HepG2 (cell line): ENCODE results near the gene MTHFD1. TPM values are rescaled to one million over a fixed set of nuclear protein-coding genes. Genes with fewer than 3 reads are reported as not detected.

Experiments used
- AGO2 ChIP-seq: fragments of 200-400 bp; formaldehyde crosslinking; optimal IDR thresholded peaks from 2 replicates; pipeline ENCODE3; 2017; ENCODE audit warnings: mild to moderate bottlenecking, low read depth, low read length, moderate library complexity
- ASH2L ChIP-seq: fragments of 300-600, 200-600 bp; sonication (generic); IDR thresholded peaks from 2 replicates; pipeline ENCODE4 v1.7.0; 2017; ENCODE audit warnings: low read depth, mild to moderate bottlenecking, moderate library complexity, mixed read lengths, low read length; ENCODE audit not compliant: insufficient read length
- ATM ChIP-seq: fragments of 450-650 bp; IDR thresholded peaks from 2 replicates; pipeline ENCODE4 v1.7.1; 2017; ENCODE audit warnings: mild to moderate bottlenecking, borderline replicate concordance
- HDAC1 ChIP-seq: sonication (generic); formaldehyde crosslinking; IDR thresholded peaks from 2 replicates; pipeline ENCODE4 v1.5.1; 2020; ENCODE audit warnings: mild to moderate bottlenecking, missing genetic modification reagents
- IRF1 ChIP-seq: sonication (generic); formaldehyde crosslinking; IDR thresholded peaks from 2 replicates; pipeline ENCODE4 v1.4.0; 2020; ENCODE audit warnings: low read depth, mild to moderate bottlenecking, missing genetic modification reagents
- NFE2L1 ChIP-seq: sonication (generic); formaldehyde crosslinking; IDR thresholded peaks from 2 replicates; pipeline ENCODE4 v1.4.0; 2020; ENCODE audit warnings: missing genetic modification reagents, mild to moderate bottlenecking, borderline replicate concordance
- SNAI1 ChIP-seq: sonication (generic); formaldehyde crosslinking; IDR thresholded peaks from 2 replicates; pipeline ENCODE4 v1.5.0; 2020; ENCODE audit warnings: mild to moderate bottlenecking, missing genetic modification reagents, borderline replicate concordance
- SRSF4 ChIP-seq: fragments of 200-400 bp; formaldehyde crosslinking; IDR thresholded peaks from one replicate; pipeline ENCODE4 v1.6.1; 2018; ENCODE audit warnings: mild to moderate bottlenecking, low read depth, low read length, moderate library complexity; ENCODE audit not compliant: poor library complexity, severe bottlenecking
- WIZ ChIP-seq: sonication (generic); formaldehyde crosslinking; IDR thresholded peaks from 2 replicates; pipeline ENCODE4 v1.5.1; 2020; ENCODE audit warnings: mild to moderate bottlenecking, missing genetic modification reagents
- ZFP41 ChIP-seq: sonication (generic); formaldehyde crosslinking; IDR thresholded peaks from 2 replicates; pipeline ENCODE4 v1.4.0; 2020; ENCODE audit warnings: mild to moderate bottlenecking, missing genetic modification reagents, borderline replicate concordance
- ZNF234 ChIP-seq: sonication (generic); formaldehyde crosslinking; conservative IDR thresholded peaks from 2 replicates; pipeline ENCODE4 v1.5.1; 2020; ENCODE audit warnings: mild to moderate bottlenecking, missing genetic modification reagents
- ZNF407 ChIP-seq: sonication (generic); formaldehyde crosslinking; IDR thresholded peaks from one replicate; pipeline ENCODE4 v1.5.1; 2020; ENCODE audit warnings: mild to moderate bottlenecking, missing genetic modification reagents; ENCODE audit errors: not compliant biosample characterization
- ZNF564 ChIP-seq: sonication (generic); formaldehyde crosslinking; IDR thresholded peaks from 2 replicates; pipeline ENCODE4 v1.8.1; 2023; ENCODE audit warnings: mild to moderate bottlenecking, missing genetic modification reagents
- ZNF580 ChIP-seq: IDR thresholded peaks from 2 replicates; pipeline ENCODE4 v1.6.1; 2016; ENCODE audit warnings: low read depth, borderline replicate concordance
- ZNF605 ChIP-seq: sonication (generic); formaldehyde crosslinking; IDR thresholded peaks from 2 replicates; pipeline ENCODE4 v1.8.0; 2022; ENCODE audit warnings: mild to moderate bottlenecking, missing genetic modification reagents
- ZNF772 ChIP-seq: sonication (generic); formaldehyde crosslinking; IDR thresholded peaks from 2 replicates; pipeline ENCODE4 v1.5.0; 2020; ENCODE audit warnings: mild to moderate bottlenecking, missing genetic modification reagents
- ZNF782 ChIP-seq: sonication (generic); formaldehyde crosslinking; IDR thresholded peaks from 2 replicates; pipeline ENCODE4 v1.4.0; 2020; ENCODE audit warnings: missing genetic modification reagents, mild to moderate bottlenecking, borderline replicate concordance
- polyA plus RNA-seq, 8 experiments: library from polyadenylated mRNA; depleted of rRNA in 3 of 8; stranded (reverse) in 7 of 8; unstranded in 1 of 8; fragments of >200 nt; fragmentation: Illumina TruSeq in 4 of 8; extraction: Trizol in 4 of 8; gene quantifications; 2 replicates each; pipeline versions ENCODE4 v1.2.1 to v1.2.3, GENCODE V29; 2011 to 2016; ENCODE audit warnings: low read depth in 4 of 8, missing spikeins in 1 of 8, mixed read lengths in 1 of 8; ENCODE audit not compliant: insufficient read depth in 1 of 8
- total RNA-seq, 5 experiments: library from RNA; depleted of rRNA; stranded (reverse); fragments of >200 nt; fragmentation: Illumina TruSeq; extraction: Trizol; gene quantifications; 2 replicates each; pipeline ENCODE4 v1.2.3, GENCODE V29; 2016; ENCODE audit warnings: low read depth in 1 of 5

Gene MTHFD1
- total and polyA plus RNA-seq, 2 of the 13 experiments (the other 11 are each of a cell fraction or from before 2014, with no cell fraction given) = 31.0 to 106 TPM

GRCh38 chr14:64387232-64387781 lies 846 bp upstream of the MTHFD1 start (continued):
- TF ChIP-seq ZNF580 (0 out of 2 replicates have a peak, but pooled peaks have one; percentile 44), HDAC1 (CRISPR knock-in tag) (peak; percentile 35), ZNF234 (CRISPR knock-in tag) (no peak), ZNF407 (CRISPR knock-in tag) (peak; percentile 11), ZNF564 (CRISPR knock-in tag) (0 out of 2 replicates have a peak, but pooled peaks have one; percentile 2), IRF1 (CRISPR knock-in tag) (no peak), SNAI1 (CRISPR knock-in tag) (0 out of 2 replicates have a peak, but pooled peaks have one; percentile 13), SRSF4 (no peak), WIZ (CRISPR knock-in tag) (0 out of 2 replicates have a peak, but pooled peaks have one; percentile 11), ZNF605 (CRISPR knock-in tag) (peak; percentile 7; the same call in 1 of the 2 replicates), AGO2 (peak; percentile 78), ZNF782 (CRISPR knock-in tag) (peak; percentile 90; the same call in 1 of the 2 replicates), ZNF772 (0 out of 2 replicates have a peak, but pooled peaks have one; percentile 1), ATM (no peak), NFE2L1 (CRISPR knock-in tag) (0 out of 2 replicates have a peak, but pooled peaks have one; percentile 46), ASH2L (no peak), ZFP41 (CRISPR knock-in tag) (peak; percentile 32; the same call in 1 of the 2 replicates)
